T-helper 22 cell (primary cell): Measurements from ENCODE around the gene DNASE2.

Experiments
- DNase-seq: peaks from one replicate; pipeline ENCODE4 v3.0.0-alpha.2; 2020; ENCODE audit warnings: low read depth

DNASE2 gene

GRCh38 chr19:12886969-12887747 is 5.9 kb upstream of the DNASE2 start, which contains the start of gene KLF1:
TSS of gene KLF1 (minus strand) at chr19:12887201. CDS start at chr19:12887140, 61 bp downstream.
- DNase-seq, result no peak

GRCh38 chr19:12886651-12886968 is 5.4 kb upstream of the DNASE2 start:
- DNase-seq, result no peak

GRCh38 chr19:12885749-12886650 is 4.8 kb upstream of the DNASE2 start:
- DNase-seq, result no peak

GRCh38 chr19:12884926-12885748 is 3.9 kb upstream of the DNASE2 start:
- DNase-seq, result peak; percentile 68

- DNase-seq, result no peak
Measured at GRCh38 chr19:12884627-12884925, 3.3 kb upstream of the DNASE2 start.

- DNase-seq, result no peak
Measured at GRCh38 chr19:12884202-12884601, 3.0 kb upstream of the DNASE2 start.

GRCh38 chr19:12882589-12882988 is 1.3 kb upstream of the DNASE2 start:
- DNase-seq, result no peak

GRCh38 chr19:12880551-12881171 is 588 bp downstream of the DNASE2 start:
- DNase-seq, result no peak

GRCh38 chr19:12875086-12875485 is 6.2 kb downstream of the DNASE2 start:
- no peak for DNase-seq

- no peak for DNase-seq
Measured at GRCh38 chr19:12873891-12874745, 7.1 kb downstream of the DNASE2 start.

- peak; percentile 36 for DNase-seq
Measured at GRCh38 chr19:12872941-12873890, 8.0 kb downstream of the DNASE2 start.

GRCh38 chr19:12872255-12872654 is 9.0 kb downstream of the DNASE2 start:
- DNase-seq, result no peak

GRCh38 chr19:12871681-12872080 is 9.6 kb downstream of the DNASE2 start:
- no peak for DNase-seq

- DNase-seq, result no peak
Measured at GRCh38 chr19:12868540-12869112, 12.6 kb downstream of the DNASE2 start.

- no peak for DNase-seq
Measured at GRCh38 chr19:12867120-12868099, 13.8 kb downstream of the DNASE2 start.

- DNase-seq, result no peak
Measured at GRCh38 chr19:12866416-12867119, 14.7 kb downstream of the DNASE2 start.

- DNase-seq, result no peak
Measured at GRCh38 chr19:12865746-12866415, 15.4 kb downstream of the DNASE2 start.
